ENCODE measurements around the gene DDX59.

GRCh38 chr1:200669314-200670241, at the start of gene DDX59:
- peak; percentile 70 for TF ChIP-seq POLR2AphosphoS5 (IDR thresholded peaks at IDR 0.05; ENCODE audit: low read depth, low read length)
- TF ChIP-seq, protein P1, sequence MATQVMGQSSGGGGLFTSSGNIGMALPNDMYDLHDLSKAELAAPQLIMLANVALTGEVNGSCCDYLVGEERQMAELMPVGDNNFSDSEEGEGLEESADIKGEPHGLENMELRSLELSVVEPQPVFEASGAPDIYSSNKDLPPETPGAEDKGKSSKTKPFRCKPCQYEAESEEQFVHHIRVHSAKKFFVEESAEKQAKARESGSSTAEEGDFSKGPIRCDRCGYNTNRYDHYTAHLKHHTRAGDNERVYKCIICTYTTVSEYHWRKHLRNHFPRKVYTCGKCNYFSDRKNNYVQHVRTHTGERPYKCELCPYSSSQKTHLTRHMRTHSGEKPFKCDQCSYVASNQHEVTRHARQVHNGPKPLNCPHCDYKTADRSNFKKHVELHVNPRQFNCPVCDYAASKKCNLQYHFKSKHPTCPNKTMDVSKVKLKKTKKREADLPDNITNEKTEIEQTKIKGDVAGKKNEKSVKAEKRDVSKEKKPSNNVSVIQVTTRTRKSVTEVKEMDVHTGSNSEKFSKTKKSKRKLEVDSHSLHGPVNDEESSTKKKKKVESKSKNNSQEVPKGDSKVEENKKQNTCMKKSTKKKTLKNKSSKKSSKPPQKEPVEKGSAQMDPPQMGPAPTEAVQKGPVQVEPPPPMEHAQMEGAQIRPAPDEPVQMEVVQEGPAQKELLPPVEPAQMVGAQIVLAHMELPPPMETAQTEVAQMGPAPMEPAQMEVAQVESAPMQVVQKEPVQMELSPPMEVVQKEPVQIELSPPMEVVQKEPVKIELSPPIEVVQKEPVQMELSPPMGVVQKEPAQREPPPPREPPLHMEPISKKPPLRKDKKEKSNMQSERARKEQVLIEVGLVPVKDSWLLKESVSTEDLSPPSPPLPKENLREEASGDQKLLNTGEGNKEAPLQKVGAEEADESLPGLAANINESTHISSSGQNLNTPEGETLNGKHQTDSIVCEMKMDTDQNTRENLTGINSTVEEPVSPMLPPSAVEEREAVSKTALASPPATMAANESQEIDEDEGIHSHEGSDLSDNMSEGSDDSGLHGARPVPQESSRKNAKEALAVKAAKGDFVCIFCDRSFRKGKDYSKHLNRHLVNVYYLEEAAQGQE (IDR thresholded peaks at IDR 0.05; ENCODE audit: insufficient read depth in 1 of 2, low read depth in 2 of 2, low read length in 2 of 2) = 0 out of 4 replicates have a peak, but pooled peaks of 1 of the 2 experiments have one; percentile 15
- peak; percentile 48; the same call in 1 of the 2 replicates for TF ChIP-seq TAF1 (IDR thresholded peaks at IDR 0.05; ENCODE audit: borderline replicate concordance, insufficient read depth, low read length)

All from PFSK-1 (cell line).